Endothelial cell (in vitro differentiated cells): ENCODE results near the gene FRMD6. TPM values are rescaled to one million over a fixed set of nuclear protein-coding genes. Genes with fewer than 3 reads are reported as not detected.

ENCODE experiments used
- DNase-seq: peaks from one replicate; pipeline ENCODE4 v3.0.0; 2021; ENCODE audit warnings: low spot score
- H3K27ac Mint-ChIP-seq: one replicate; pipeline ENCODE4 v1.8.0; 2021; ENCODE audit warnings: mixed read lengths, inconsistent platforms; ENCODE audit not compliant: unreplicated experiment
- H3K27me3 Mint-ChIP-seq: one replicate; pipeline ENCODE4 v1.8.0; 2021; ENCODE audit warnings: mild to moderate bottlenecking, moderate library complexity, mixed read lengths, inconsistent platforms; ENCODE audit not compliant: unreplicated experiment
- H3K36me3 Mint-ChIP-seq: one replicate; pipeline ENCODE4 v1.8.0; 2021; ENCODE audit warnings: mild to moderate bottlenecking, low read depth, mixed read lengths, inconsistent platforms; ENCODE audit not compliant: unreplicated experiment
- H3K4me1 Mint-ChIP-seq: one replicate; pipeline ENCODE4 v1.8.0; 2021; ENCODE audit warnings: mild to moderate bottlenecking, mixed read lengths, inconsistent platforms; ENCODE audit not compliant: unreplicated experiment
- H3K4me3 Mint-ChIP-seq: one replicate; pipeline ENCODE4 v1.8.0; 2021; ENCODE audit warnings: mild to moderate bottlenecking, mixed read lengths, inconsistent platforms; ENCODE audit not compliant: unreplicated experiment
- H3K9me3 Mint-ChIP-seq: one replicate; pipeline ENCODE4 v1.8.0; 2021; ENCODE audit warnings: mixed read lengths, inconsistent platforms; ENCODE audit not compliant: unreplicated experiment
- total RNA-seq: library from RNA; stranded (reverse); fragmentation: NEBNext Ultra II Directional; extraction: Animal tissue kit (Norgen Biotek cat#: 25700); gene quantifications from one replicate; pipeline ENCODE4 v1.2.1, GENCODE V29; 2021; ENCODE audit not compliant: unreplicated experiment
- TF ChIP-seq, protein P1 (sequence below): fragments of 200-600 bp; sonication (generic); IDR thresholded peaks from one replicate; pipeline ENCODE4 v1.5.0; 2021; ENCODE audit warnings: antibody characterized with exemption; ENCODE audit not compliant: unreplicated experiment

Gene FRMD6
- total RNA-seq, 1 donor from 2014 or later: 45.3 TPM

DNA sequence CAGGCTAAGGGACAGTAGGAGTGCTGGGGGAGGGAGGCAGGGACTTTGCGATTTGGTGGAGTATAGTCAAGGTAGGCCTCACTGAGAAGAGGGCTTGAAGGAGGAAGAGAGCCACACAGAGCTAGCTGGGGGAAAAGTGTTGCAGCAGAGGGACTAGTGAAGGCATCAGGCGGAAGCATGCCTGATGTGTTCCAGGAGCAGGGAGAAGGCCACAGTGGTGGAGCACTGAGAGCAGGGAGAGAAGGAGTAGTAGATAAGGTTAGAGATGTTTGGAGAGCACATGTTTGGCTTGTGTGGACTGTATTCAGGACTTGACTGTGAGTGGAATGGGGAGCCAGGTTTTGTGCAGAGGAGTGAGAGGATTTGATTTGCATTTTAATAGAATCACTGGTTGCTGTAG is 9.0 kb downstream of the FRMD6 start:
- TF ChIP-seq, protein P1, sequence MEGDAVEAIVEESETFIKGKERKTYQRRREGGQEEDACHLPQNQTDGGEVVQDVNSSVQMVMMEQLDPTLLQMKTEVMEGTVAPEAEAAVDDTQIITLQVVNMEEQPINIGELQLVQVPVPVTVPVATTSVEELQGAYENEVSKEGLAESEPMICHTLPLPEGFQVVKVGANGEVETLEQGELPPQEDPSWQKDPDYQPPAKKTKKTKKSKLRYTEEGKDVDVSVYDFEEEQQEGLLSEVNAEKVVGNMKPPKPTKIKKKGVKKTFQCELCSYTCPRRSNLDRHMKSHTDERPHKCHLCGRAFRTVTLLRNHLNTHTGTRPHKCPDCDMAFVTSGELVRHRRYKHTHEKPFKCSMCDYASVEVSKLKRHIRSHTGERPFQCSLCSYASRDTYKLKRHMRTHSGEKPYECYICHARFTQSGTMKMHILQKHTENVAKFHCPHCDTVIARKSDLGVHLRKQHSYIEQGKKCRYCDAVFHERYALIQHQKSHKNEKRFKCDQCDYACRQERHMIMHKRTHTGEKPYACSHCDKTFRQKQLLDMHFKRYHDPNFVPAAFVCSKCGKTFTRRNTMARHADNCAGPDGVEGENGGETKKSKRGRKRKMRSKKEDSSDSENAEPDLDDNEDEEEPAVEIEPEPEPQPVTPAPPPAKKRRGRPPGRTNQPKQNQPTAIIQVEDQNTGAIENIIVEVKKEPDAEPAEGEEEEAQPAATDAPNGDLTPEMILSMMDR: no peak
- Mint-ChIP-seq H3K36me3 (no peaks in the 10 kb centered on the region), H3K4me1 (peaks cover 5% of the 10 kb centered on the region), H3K27me3 (peaks cover 3% of the 10 kb centered on the region), H3K4me3 (no peak overlapping the region), H3K27ac (no peak overlapping the region), H3K9me3 (no peaks in the 10 kb centered on the region)
- no peak for DNase-seq

DNA sequence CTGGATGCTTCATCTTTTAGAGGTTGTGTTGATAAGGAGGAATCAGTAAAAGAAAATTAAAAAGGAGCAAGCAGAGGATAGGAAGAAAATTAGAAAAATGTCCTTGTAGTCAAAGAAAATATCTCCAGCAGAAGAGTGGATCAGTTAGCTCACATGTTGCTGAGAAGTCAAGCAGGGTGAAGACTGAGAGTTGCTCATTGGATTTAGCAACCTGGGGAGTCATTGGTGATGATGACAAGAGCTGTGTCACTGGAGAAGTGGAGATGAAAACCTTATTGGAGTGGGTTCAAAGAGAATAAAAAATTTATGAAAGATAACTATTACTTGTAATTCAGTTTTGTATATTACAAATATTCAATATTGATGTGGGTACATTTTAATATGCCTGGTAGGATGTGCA is 9.8 kb downstream of the FRMD6 start:
- Mint-ChIP-seq H3K36me3 (no peaks in the 10 kb centered on the region), H3K4me3 (no peak overlapping the region), H3K27ac (no peak overlapping the region), H3K27me3 (peaks cover 3% of the 10 kb centered on the region), H3K9me3 (no peaks in the 10 kb centered on the region), H3K4me1 (no peaks in the 10 kb centered on the region)
- DNase-seq: no peak
- TF ChIP-seq, protein P1: no peak

DNA sequence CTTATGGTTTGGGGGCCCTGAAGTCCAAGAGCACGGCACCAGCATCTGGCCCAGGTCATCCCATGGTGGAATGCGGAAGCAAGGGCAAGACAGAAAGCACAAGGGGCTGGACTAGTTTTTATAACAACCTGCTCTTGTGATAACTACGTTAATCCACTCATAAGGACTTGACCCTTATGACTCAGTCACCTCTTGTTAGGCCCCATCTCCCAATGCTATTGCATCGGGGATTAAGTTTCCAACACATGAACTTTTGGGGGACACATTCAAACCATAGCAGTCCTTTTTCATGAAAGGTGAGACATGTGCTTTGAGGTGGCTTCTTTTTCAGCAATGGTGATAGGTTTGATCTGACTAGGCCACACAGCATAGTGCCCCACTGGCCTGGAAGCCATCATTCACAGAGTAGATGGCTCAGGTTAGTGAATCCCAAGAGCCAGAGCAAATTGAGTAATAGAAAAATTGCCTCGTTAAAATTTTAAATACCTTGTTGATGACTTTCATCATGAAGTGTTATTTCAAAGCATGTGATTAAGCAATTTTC is 12.1 kb downstream of the FRMD6 start:
- no peak for DNase-seq
- H3K27me3 Mint-ChIP-seq: peaks cover 3% of the 10 kb centered on the region
- no peaks in the 10 kb centered on the region for H3K36me3 Mint-ChIP-seq
- no peak overlapping the region for H3K27ac Mint-ChIP-seq
- H3K4me3 Mint-ChIP-seq: no peak overlapping the region
- H3K4me1 Mint-ChIP-seq: no peaks in the 10 kb centered on the region
- no peaks in the 10 kb centered on the region for H3K9me3 Mint-ChIP-seq
- TF ChIP-seq, protein P1: no peak

DNA sequence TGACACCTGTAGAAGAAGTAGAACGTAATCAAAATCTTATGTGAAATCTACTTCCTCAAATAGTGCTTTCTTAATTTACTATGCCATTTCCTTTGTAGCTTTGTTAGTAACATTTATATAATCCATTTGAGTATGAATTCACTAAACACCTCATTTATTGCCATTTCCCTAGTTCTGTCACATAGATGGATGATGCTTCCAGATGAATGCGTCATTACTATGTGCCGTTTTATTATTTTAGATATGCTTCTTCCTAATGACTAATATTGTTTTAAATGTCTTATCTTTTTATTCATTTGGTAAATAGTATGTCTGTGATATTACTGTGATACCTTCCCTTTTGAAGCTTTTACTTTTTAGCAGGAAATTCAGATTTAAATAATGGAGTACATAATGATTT is 14.4 kb downstream of the FRMD6 start:
- no peaks in the 10 kb centered on the region for H3K4me1 Mint-ChIP-seq
- no peaks in the 10 kb centered on the region for H3K36me3 Mint-ChIP-seq
- H3K27me3 Mint-ChIP-seq: no peaks in the 10 kb centered on the region
- no peak overlapping the region for H3K27ac Mint-ChIP-seq
- no peak for DNase-seq
- no peaks in the 10 kb centered on the region for H3K9me3 Mint-ChIP-seq
- no peak overlapping the region for H3K4me3 Mint-ChIP-seq
- TF ChIP-seq, protein P1: no peak

DNA sequence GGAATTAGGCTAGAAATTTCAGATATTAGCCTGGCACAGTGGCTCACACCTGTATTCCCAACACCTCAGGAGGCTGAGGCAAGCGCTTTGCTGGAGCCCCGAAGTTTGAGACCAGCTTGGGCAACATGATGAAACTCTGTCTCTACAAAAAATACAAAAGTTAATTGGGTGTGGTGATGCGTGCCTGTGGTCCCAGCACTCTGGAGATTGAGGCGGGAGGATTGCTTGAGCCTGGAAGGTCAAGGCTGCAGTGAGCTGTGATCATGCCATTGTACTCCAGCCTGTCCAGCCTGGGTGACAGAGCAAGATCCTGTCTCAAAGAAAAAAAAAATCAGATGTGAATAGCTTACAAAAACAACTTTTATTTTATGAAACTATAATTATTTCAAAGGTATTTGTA is 15.1 kb downstream of the FRMD6 start:
- Mint-ChIP-seq H3K9me3 (no peaks in the 10 kb centered on the region), H3K4me1 (no peaks in the 10 kb centered on the region), H3K27ac (no peak overlapping the region), H3K27me3 (no peaks in the 10 kb centered on the region), H3K36me3 (no peaks in the 10 kb centered on the region), H3K4me3 (no peak overlapping the region)
- TF ChIP-seq, protein P1: no peak
- DNase-seq: no peak
